GM19438 (cell line): Measurements from ENCODE around the gene ACADSB.

Source experiments
- ATAC-seq: cut with Tn5 transposase; IDR thresholded peaks from one replicate; pipeline ENCODE4 v1.9.1; 2021; ENCODE audit warnings: low read depth; ENCODE audit not compliant: unreplicated experiment

ACADSB gene

GRCh38 chr10:123000155-123000554 lies 8.7 kb upstream of the ACADSB start:
- ATAC-seq, result no peak

GRCh38 chr10:123001370-123001769 lies 7.4 kb upstream of the ACADSB start:
- no peak for ATAC-seq

- ATAC-seq, result no peak
Observed at GRCh38 chr10:123004298-123004697, 4.5 kb upstream of the ACADSB start.

GRCh38 chr10:123007558-123008354 lies 1.1 kb upstream of the ACADSB start:
- peak; percentile 43 for ATAC-seq

- peak; percentile 8 for ATAC-seq
Observed at GRCh38 chr10:123009105-123009820, 457 bp downstream of the ACADSB start.

- ATAC-seq, result no peak
Observed at GRCh38 chr10:123011987-123012386, 3.2 kb downstream of the ACADSB start.

- ATAC-seq, result no peak
Observed at GRCh38 chr10:123013456-123014419, 4.9 kb downstream of the ACADSB start.

- ATAC-seq, result no peak
Observed at GRCh38 chr10:123014772-123015171, 6.0 kb downstream of the ACADSB start.

- ATAC-seq, result no peak
Observed at GRCh38 chr10:123016228-123016627, 7.4 kb downstream of the ACADSB start.

- no peak for ATAC-seq
Observed at GRCh38 chr10:123017421-123018165, 8.8 kb downstream of the ACADSB start.

GRCh38 chr10:123018531-123018930 lies 9.7 kb downstream of the ACADSB start:
- ATAC-seq, result no peak

GRCh38 chr10:123019264-123019663 lies 10.5 kb downstream of the ACADSB start:
- ATAC-seq, result no peak

GRCh38 chr10:123019941-123020703 lies 11.3 kb downstream of the ACADSB start:
- ATAC-seq, result no peak

- no peak for ATAC-seq
Observed at GRCh38 chr10:123021517-123021916, 12.7 kb downstream of the ACADSB start.

GRCh38 chr10:123024540-123024939 lies 15.7 kb downstream of the ACADSB start:
- no peak for ATAC-seq

- ATAC-seq, result no peak
Observed at GRCh38 chr10:123026302-123026701, 17.5 kb downstream of the ACADSB start.

GRCh38 chr10:123027861-123028260 lies 19.1 kb downstream of the ACADSB start:
- ATAC-seq, result no peak

- ATAC-seq, result no peak
Observed at GRCh38 chr10:123031124-123031523, 22.3 kb downstream of the ACADSB start.

GRCh38 chr10:123034332-123034731 lies 25.5 kb downstream of the ACADSB start:
- ATAC-seq, result no peak
